ENCODE results near the gene ANKRD1.
"Not testable (repeated sequence)": the region's sequence is repeated elsewhere in the genome, so short reads cannot be mapped to it uniquely, and the experiment has no call there.

The ANKRD1 gene

GRCh38 chr10:90920986-90921666 is at the start of gene ANKRD1:
ANKRD1 (minus strand) TSS chr10:90921087; CDS start chr10:90921027, 60 bp downstream.
- DNase-seq, result no peak

GRCh38 chr10:90969947-90970673 is 49.2 kb upstream of the ANKRD1 start:
- DNase-seq, result no peak

- no peak for DNase-seq
Measured at GRCh38 chr10:90969121-90969534, 48.2 kb upstream of the ANKRD1 start.

- no peak for DNase-seq
Measured at GRCh38 chr10:90968328-90969081, 47.6 kb upstream of the ANKRD1 start.

GRCh38 chr10:90967865-90968264 is 47.0 kb upstream of the ANKRD1 start:
- DNase-seq, result no peak

GRCh38 chr10:90966146-90966545 is 45.3 kb upstream of the ANKRD1 start:
- DNase-seq, result no peak

- no peak for DNase-seq
Measured at GRCh38 chr10:90965720-90966119, 44.8 kb upstream of the ANKRD1 start.

GRCh38 chr10:90964781-90965465 is 44.0 kb upstream of the ANKRD1 start:
- no peak for DNase-seq

- no peak for DNase-seq
Measured at GRCh38 chr10:90963331-90963730, 42.4 kb upstream of the ANKRD1 start.

GRCh38 chr10:90960355-90960814 is 39.5 kb upstream of the ANKRD1 start:
- no peak for DNase-seq

- no peak for DNase-seq
Measured at GRCh38 chr10:90959826-90960225, 38.9 kb upstream of the ANKRD1 start.

- no peak for DNase-seq
Measured at GRCh38 chr10:90958781-90959180, 37.9 kb upstream of the ANKRD1 start.

- no peak for DNase-seq
Measured at GRCh38 chr10:90947030-90947960, 26.4 kb upstream of the ANKRD1 start.

- DNase-seq, result no peak
Measured at GRCh38 chr10:90945491-90946070, 24.7 kb upstream of the ANKRD1 start.

GRCh38 chr10:90944749-90945148 is 23.9 kb upstream of the ANKRD1 start:
- no peak for DNase-seq

GRCh38 chr10:90942980-90943379 is 22.1 kb upstream of the ANKRD1 start:
- not testable (repeated sequence) for DNase-seq

- no peak for DNase-seq
Measured at GRCh38 chr10:90939648-90940047, 18.8 kb upstream of the ANKRD1 start.

- DNase-seq, result no peak
Measured at GRCh38 chr10:90939116-90939515, 18.2 kb upstream of the ANKRD1 start.

GRCh38 chr10:90937645-90938258 is 16.9 kb upstream of the ANKRD1 start:
- no peak for DNase-seq

- DNase-seq, result no peak
Measured at GRCh38 chr10:90936276-90936659, 15.4 kb upstream of the ANKRD1 start.

Data from NK-92 treated with Interleukin-12 subunit alpha and Interleukin-12 subunit beta, amount 100 ng/mL, for 24 hours (cell line).